ENCODE measurements around the gene STAT4.
A peak's percentile ranks its signal among the peaks of the same experiment; 100 is the strongest.

The STAT4 gene

GRCh38 chr2:191023235-191023679 lies 127.5 kb downstream of the STAT4 start:
- no peak overlapping the region for H2AK5ac ChIP-seq (ENCODE audit: low read length)
- H3K27ac ChIP-seq (ENCODE audit: low read depth, low read length), result no peak overlapping the region
- H3K36me3 ChIP-seq (ENCODE audit: control insufficient read depth in 1 of 2, insufficient read depth in 2 of 2, low read length in 2 of 2), result no peaks in the 10 kb centered on the region
- no peak overlapping the region for H2BK5ac ChIP-seq (ENCODE audit: low read depth, low read length, poor library complexity)
- H3K79me2 ChIP-seq (ENCODE audit: control insufficient read depth, insufficient read depth, low read length, poor library complexity), result peaks cover 3% of the 10 kb centered on the region
- H3K27me3 ChIP-seq (ENCODE audit: insufficient read depth, low read length), result no peaks in the 10 kb centered on the region
- no peak overlapping the region for H3K4me2 ChIP-seq (ENCODE audit: low read length)
- H4K12ac ChIP-seq (ENCODE audit: low read depth, low read length), result no peak overlapping the region
- no peak overlapping the region for H4K8ac ChIP-seq (ENCODE audit: low read depth, low read length)
- H3K9me3 ChIP-seq (ENCODE audit: insufficient read depth, low read depth, low read length), result peaks cover 1% of the 10 kb centered on the region
- H4K91ac ChIP-seq (ENCODE audit: low read depth, low read length), result no peak overlapping the region
- no peak overlapping the region for H2BK120ac ChIP-seq (ENCODE audit: insufficient read depth, low read length, poor library complexity)
- H3K23ac ChIP-seq (ENCODE audit: low read length), result no peak overlapping the region
- peaks cover 3 to 7% of the 10 kb centered on the region in 2 experiments for H3K4me1 ChIP-seq (ENCODE audit: control insufficient read depth in 1 of 2, insufficient read depth in 2 of 2, low read length in 2 of 2)
- no peak for DNase-seq
- peaks cover 4% of the 10 kb centered on the region for H3K79me1 ChIP-seq (ENCODE audit: low read length)
- H2BK12ac ChIP-seq (ENCODE audit: low read length), result no peak overlapping the region
- H3K9ac ChIP-seq (ENCODE audit: low read length), result no peak overlapping the region
- H2AFZ ChIP-seq (ENCODE audit: insufficient read depth, low read length, poor library complexity), result no peak overlapping the region
- WGBS (ENCODE audit: extremely low coverage, insufficient coverage, insufficient read length), result no CpG with 5 or more reads among the region's 7 CpGs
- no peak overlapping the region for H3K18ac ChIP-seq (ENCODE audit: low read length)
- no peak overlapping the region for H3K14ac ChIP-seq (ENCODE audit: low read length)
- H3K4me3 ChIP-seq (ENCODE audit: low read depth, low read length), result peak overlapping the region; percentile 61
- no peak overlapping the region for H3K4ac ChIP-seq (ENCODE audit: low read depth, low read length)

GRCh38 chr2:191020742-191021381 lies 129.9 kb downstream of the STAT4 start:
- Histone ChIP-seq H3K4me3 (ENCODE audit: low read depth, low read length) (peak overlapping the region; percentile 87), H3K4me2 (ENCODE audit: low read length) (peak overlapping the region; percentile 93), H3K4ac (ENCODE audit: low read depth, low read length) (peak overlapping the region; percentile 32), H3K36me3 (ENCODE audit: control insufficient read depth in 1 of 2, insufficient read depth in 2 of 2, low read length in 2 of 2) (no peaks in the 10 kb centered on the region), H3K4me1 (ENCODE audit: control insufficient read depth in 1 of 2, insufficient read depth in 2 of 2, low read length in 2 of 2) (peaks cover 3 to 7% of the 10 kb centered on the region in 2 experiments), H2AFZ (ENCODE audit: insufficient read depth, low read length, poor library complexity) (peak overlapping the region; percentile 50), H3K27me3 (ENCODE audit: insufficient read depth, low read length) (no peaks in the 10 kb centered on the region), H3K9ac (ENCODE audit: low read length) (peak overlapping the region; percentile 85), H3K18ac (ENCODE audit: low read length) (peak overlapping the region; percentile 60), H2BK120ac (ENCODE audit: insufficient read depth, low read length, poor library complexity) (peak overlapping the region; percentile 54), H3K27ac (ENCODE audit: low read depth, low read length) (peak overlapping the region; percentile 45), H4K12ac (ENCODE audit: low read depth, low read length) (peak overlapping the region; percentile 78), H3K9me3 (ENCODE audit: insufficient read depth, low read depth, low read length) (peaks cover 1% of the 10 kb centered on the region), H3K23ac (ENCODE audit: low read length) (peak overlapping the region; percentile 68), H4K8ac (ENCODE audit: low read depth, low read length) (peak overlapping the region; percentile 94), H2BK5ac (ENCODE audit: low read depth, low read length, poor library complexity) (peak overlapping the region; percentile 50), H3K14ac (ENCODE audit: low read length) (peak overlapping the region; percentile 85), H3K79me1 (ENCODE audit: low read length) (peaks cover 4% of the 10 kb centered on the region), H2BK12ac (ENCODE audit: low read length) (no peak overlapping the region), H2AK5ac (ENCODE audit: low read length) (no peak overlapping the region), H4K91ac (ENCODE audit: low read depth, low read length) (peak overlapping the region; percentile 74), H3K79me2 (ENCODE audit: control insufficient read depth, insufficient read depth, low read length, poor library complexity) (peaks cover 3% of the 10 kb centered on the region)
- DNase-seq, result peak; percentile 73 to 86
- WGBS (ENCODE audit: extremely low coverage, insufficient coverage, insufficient read length), result no CpG with 5 or more reads among the region's 14 CpGs

- Histone ChIP-seq H2AK5ac (ENCODE audit: low read length) (no peak overlapping the region), H2AFZ (ENCODE audit: insufficient read depth, low read length, poor library complexity) (peak overlapping the region; percentile 50), H2BK12ac (ENCODE audit: low read length) (no peak overlapping the region), H4K91ac (ENCODE audit: low read depth, low read length) (peak overlapping the region; percentile 74), H2BK5ac (ENCODE audit: low read depth, low read length, poor library complexity) (peak overlapping the region; percentile 50), H3K79me2 (ENCODE audit: control insufficient read depth, insufficient read depth, low read length, poor library complexity) (peaks cover 3% of the 10 kb centered on the region), H3K9me3 (ENCODE audit: insufficient read depth, low read depth, low read length) (peaks cover 1% of the 10 kb centered on the region), H4K12ac (ENCODE audit: low read depth, low read length) (peak overlapping the region; percentile 78), H3K4me1 (ENCODE audit: control insufficient read depth in 1 of 2, insufficient read depth in 2 of 2, low read length in 2 of 2) (peaks cover 3 to 7% of the 10 kb centered on the region in 2 experiments), H3K14ac (ENCODE audit: low read length) (peak overlapping the region; percentile 85), H3K4me3 (ENCODE audit: low read depth, low read length) (peak overlapping the region; percentile 87), H3K79me1 (ENCODE audit: low read length) (peaks cover 4% of the 10 kb centered on the region), H3K36me3 (ENCODE audit: control insufficient read depth in 1 of 2, insufficient read depth in 2 of 2, low read length in 2 of 2) (no peaks in the 10 kb centered on the region), H3K23ac (ENCODE audit: low read length) (peak overlapping the region; percentile 68), H3K4ac (ENCODE audit: low read depth, low read length) (peak overlapping the region; percentile 32), H3K18ac (ENCODE audit: low read length) (peak overlapping the region; percentile 60), H3K27me3 (ENCODE audit: insufficient read depth, low read length) (no peaks in the 10 kb centered on the region), H3K27ac (ENCODE audit: low read depth, low read length) (peak overlapping the region; percentile 45), H3K9ac (ENCODE audit: low read length) (peak overlapping the region; percentile 85), H4K8ac (ENCODE audit: low read depth, low read length) (peak overlapping the region; percentile 94), H3K4me2 (ENCODE audit: low read length) (peak overlapping the region; percentile 93), H2BK120ac (ENCODE audit: insufficient read depth, low read length, poor library complexity) (peak overlapping the region; percentile 54)
- DNase-seq, result peak; percentile 99 to 100
- no CpG with 5 or more reads among the region's 59 CpGs for WGBS (ENCODE audit: extremely low coverage, insufficient coverage, insufficient read length)
Observed at GRCh38 chr2:191020221-191020741, 130.5 kb downstream of the STAT4 start.

- Histone ChIP-seq H2AFZ (ENCODE audit: insufficient read depth, low read length, poor library complexity) (no peak overlapping the region), H2BK120ac (ENCODE audit: insufficient read depth, low read length, poor library complexity) (no peak overlapping the region), H3K27ac (ENCODE audit: low read depth, low read length) (no peak overlapping the region), H3K4ac (ENCODE audit: low read depth, low read length) (no peak overlapping the region), H3K36me3 (ENCODE audit: control insufficient read depth in 1 of 2, insufficient read depth in 2 of 2, low read length in 2 of 2) (no peaks in the 10 kb centered on the region), H3K9me3 (ENCODE audit: insufficient read depth, low read depth, low read length) (peaks cover 1% of the 10 kb centered on the region), H2BK12ac (ENCODE audit: low read length) (no peak overlapping the region), H4K8ac (ENCODE audit: low read depth, low read length) (no peak overlapping the region), H3K9ac (ENCODE audit: low read length) (no peak overlapping the region), H2BK5ac (ENCODE audit: low read depth, low read length, poor library complexity) (no peak overlapping the region), H3K79me1 (ENCODE audit: low read length) (peaks cover 5% of the 10 kb centered on the region), H2AK5ac (ENCODE audit: low read length) (no peak overlapping the region), H3K14ac (ENCODE audit: low read length) (no peak overlapping the region), H3K18ac (ENCODE audit: low read length) (no peak overlapping the region), H4K12ac (ENCODE audit: low read depth, low read length) (no peak overlapping the region), H3K27me3 (ENCODE audit: insufficient read depth, low read length) (no peaks in the 10 kb centered on the region), H3K4me2 (ENCODE audit: low read length) (no peak overlapping the region), H3K4me1 (ENCODE audit: control insufficient read depth in 1 of 2, insufficient read depth in 2 of 2, low read length in 2 of 2) (peaks cover 6 to 7% of the 10 kb centered on the region in 2 experiments), H3K23ac (ENCODE audit: low read length) (no peak overlapping the region), H4K91ac (ENCODE audit: low read depth, low read length) (no peak overlapping the region), H3K4me3 (ENCODE audit: low read depth, low read length) (no peak overlapping the region), H3K79me2 (ENCODE audit: control insufficient read depth, insufficient read depth, low read length, poor library complexity) (peaks cover 3% of the 10 kb centered on the region)
- no peak for DNase-seq
- WGBS (ENCODE audit: extremely low coverage, insufficient coverage, insufficient read length), result no CpG with 5 or more reads among the region's 3 CpGs
Observed at GRCh38 chr2:191019376-191019775, 131.4 kb downstream of the STAT4 start.

Data from trophoblast cell (in vitro differentiated cells and primary cell).